Keratinocyte (primary cell): ENCODE measurements around the gene SPCS3. TPM values are rescaled to one million over a fixed set of nuclear protein-coding genes. Genes with fewer than 3 reads are reported as not detected.
A peak's percentile ranks its signal among the peaks of the same experiment; 100 is the strongest.

Experiments used
- DNase-seq: peaks from one replicate; pipeline ENCODE4 v3.0.0-alpha.2; 2011; ENCODE audit warnings: low read depth, missing footprints, low spot score
- FAIRE-seq: peaks from 2 replicates; lab custom pipeline; 2011; peaks lifted over from hg19 to GRCh38; lab: Jason Lieb, UNC
- H2AFZ ChIP-seq: 2 replicates; pipeline ENCODE4 v1.6.0; 2012; ENCODE audit warnings: low read length, control low read depth, inconsistent platforms; ENCODE audit not compliant: control insufficient read depth
- H3K27ac ChIP-seq: 2 replicates; pipeline ENCODE4 v1.5.1; 2011; ENCODE audit warnings: low read length; ENCODE audit not compliant: control insufficient read depth, insufficient read depth
- H3K27me3 ChIP-seq: 3 replicates; pipeline ENCODE4 v1.6.0; 2011; ENCODE audit warnings: low read length; ENCODE audit not compliant: control insufficient read depth, insufficient read depth; ENCODE audit errors: extremely low read depth
- H3K36me3 ChIP-seq, 2 experiments: 2 replicates in 1 of 2; 3 replicates in 1 of 2; pipeline ENCODE4 v1.5.1; 2011; ENCODE audit warnings: low read length in 2 of 2, mild to moderate bottlenecking in 1 of 2; ENCODE audit not compliant: control insufficient read depth in 2 of 2, insufficient read depth in 2 of 2; ENCODE audit errors: extremely low read depth in 1 of 2
- H3K4me1 ChIP-seq: 3 replicates; pipeline ENCODE4 v1.5.1; 2011; ENCODE audit warnings: low read length; ENCODE audit not compliant: control insufficient read depth, insufficient read depth; ENCODE audit errors: extremely low read depth
- H3K4me2 ChIP-seq: 3 replicates; pipeline ENCODE4 v1.6.0; 2011; ENCODE audit warnings: low read depth, low read length; ENCODE audit not compliant: control insufficient read depth, insufficient read depth; ENCODE audit errors: extremely low read depth
- H3K4me3 ChIP-seq, 3 experiments: fragments of 200-600 bp in 1 of 3; sonication (generic) in 1 of 3; 2 replicates in 2 of 3; 3 replicates in 1 of 3; pipeline ENCODE4 v1.5.1; 2011 to 2016; ENCODE audit warnings: low read length in 3 of 3, mild to moderate bottlenecking in 3 of 3, control low read depth in 2 of 3, inconsistent platforms in 1 of 3, low read depth in 1 of 3, mixed read lengths in 1 of 3, mixed run types in 1 of 3, moderate library complexity in 1 of 3; ENCODE audit not compliant: control insufficient read depth in 2 of 3, insufficient read depth in 2 of 3; ENCODE audit errors: extremely low read depth in 1 of 3
- H3K79me2 ChIP-seq: 2 replicates; pipeline ENCODE4 v1.6.0; 2012; ENCODE audit warnings: low read length; ENCODE audit not compliant: control insufficient read depth, insufficient read depth
- H3K9ac ChIP-seq: 3 replicates; pipeline ENCODE4 v1.6.0; 2011; ENCODE audit warnings: low read length; ENCODE audit not compliant: control insufficient read depth, insufficient read depth; ENCODE audit errors: extremely low read depth
- H3K9me1 ChIP-seq: 3 replicates; pipeline ENCODE4 v1.6.0; 2011; ENCODE audit warnings: low read length; ENCODE audit not compliant: control insufficient read depth, insufficient read depth; ENCODE audit errors: extremely low read depth
- H3K9me3 ChIP-seq: 2 replicates; pipeline ENCODE4 v1.5.1; 2012; ENCODE audit warnings: low read depth, low read length; ENCODE audit not compliant: control insufficient read depth
- H4K20me1 ChIP-seq: 3 replicates; pipeline ENCODE4 v1.6.0; 2011; ENCODE audit warnings: low read length; ENCODE audit not compliant: control insufficient read depth, insufficient read depth; ENCODE audit errors: extremely low read depth
- CTCF ChIP-seq, 3 experiments: IDR thresholded peaks in 1 of 3; conservative IDR thresholded peaks in 1 of 3; optimal IDR thresholded peaks in 1 of 3; 2 replicates in 2 of 3; 3 replicates in 1 of 3; pipeline versions ENCODE3 to v1.5.1; 2011; ENCODE audit warnings: low read length in 3 of 3, mild to moderate bottlenecking in 3 of 3, moderate library complexity in 2 of 3, control low read depth in 1 of 3, inconsistent platforms in 1 of 3; ENCODE audit not compliant: insufficient read depth in 2 of 3; ENCODE audit errors: extremely low read depth in 1 of 3
- EZH2 ChIP-seq: IDR thresholded peaks from one replicate; pipeline ENCODE4 v1.6.1; 2012; ENCODE audit warnings: inconsistent platforms, mild to moderate bottlenecking, low read length, moderate library complexity
- dilution Hi-C: fragments of 300-500 bp; cut with MboI; formaldehyde crosslinking; loops from one replicate; pipeline ENCODE4 v1.7.0; 2020; ENCODE audit warnings: low sequenced_read_pairs; ENCODE audit not compliant: extremely low pct_ligation_motif_present
- polyA plus RNA-seq, 5 experiments: library from polyadenylated mRNA; depleted of rRNA in 3 of 5; stranded (reverse) in 3 of 5; stranded (forward) in 1 of 5; unstranded in 1 of 5; fragments of >200 nt; gene quantifications; 1 replicate in 1 of 5; 2 replicates in 3 of 5; 3 replicates in 1 of 5; pipeline versions ENCODE4 v1.2.1 to v1.2.3, GENCODE V29; 2011 to 2012; ENCODE audit warnings: missing spikeins in 2 of 5, low read depth in 1 of 5, low replicate concordance in 1 of 5

Gene SPCS3
- polyA plus RNA-seq, 1 donor (not counting 4 experiments of a cell fraction or from before 2014, with no cell fraction given), result 59.3 TPM

- H3K27ac ChIP-seq, result peak overlapping the region; percentile 97
- peaks cover 8% of the 10 kb centered on the region for H3K4me1 ChIP-seq
- H3K4me2 ChIP-seq, result peak overlapping the region; percentile 99
- H3K27me3 ChIP-seq, result no peaks in the 10 kb centered on the region
- peak overlapping the region; percentile 93 to 98 (median 94) for H3K4me3 ChIP-seq
- dilution Hi-C loops, result no loop called here
- peak overlapping the region; percentile 91 for H2AFZ ChIP-seq
- H4K20me1 ChIP-seq, result no peaks in the 10 kb centered on the region
- H3K36me3 ChIP-seq, result no peaks in the 10 kb centered on the region
- FAIRE-seq (no peak), DNase-seq (no peak)
- no peaks in the 10 kb centered on the region for H3K9me1 ChIP-seq
- TF ChIP-seq CTCF (optimal IDR thresholded peaks at IDR 0.05 in 1 of 3, IDR thresholded peaks at IDR 0.05 in 1 of 3, conservative IDR thresholded peaks at IDR 0.05 in 1 of 3; ENCODE audit: extremely low read depth in 1 of 3, insufficient read depth in 2 of 3, low read length in 3 of 3), result no peak
- TF ChIP-seq EZH2, result no peak
- H3K9me3 ChIP-seq, result no peaks in the 10 kb centered on the region
- peaks cover 42% of the 10 kb centered on the region for H3K79me2 ChIP-seq
- peak overlapping the region; percentile 97 for H3K9ac ChIP-seq
These were observed 539 bp upstream of the SPCS3 start for GRCh38 chr4:176319151-176319703.

GRCh38 chr4:176320340-176320975 lies 692 bp downstream of the SPCS3 start:
- TF ChIP-seq CTCF (optimal IDR thresholded peaks at IDR 0.05 in 1 of 3, IDR thresholded peaks at IDR 0.05 in 1 of 3, conservative IDR thresholded peaks at IDR 0.05 in 1 of 3; ENCODE audit: extremely low read depth in 1 of 3, insufficient read depth in 2 of 3, low read length in 3 of 3) (no peak), EZH2 (no peak)
- peaks cover 54% of the 10 kb centered on the region for H3K79me2 ChIP-seq

More at GRCh38 chr4:176320340-176320975, 692 bp downstream of the SPCS3 start:
- peak overlapping the region; percentile 89 for H3K4me2 ChIP-seq
- H3K9ac ChIP-seq, result peak overlapping the region; percentile 97
- FAIRE-seq, result peak; percentile 78
- H3K9me3 ChIP-seq, result no peaks in the 10 kb centered on the region
- no peaks in the 10 kb centered on the region for H4K20me1 ChIP-seq
- peak overlapping the region; percentile 97 for H3K27ac ChIP-seq
- peak overlapping the region; percentile 89 for H2AFZ ChIP-seq
- H3K4me3 ChIP-seq, result peak overlapping the region; percentile 93 to 98 (median 94)
- no peak for DNase-seq
- no peaks in the 10 kb centered on the region for H3K36me3 ChIP-seq
- H3K27me3 ChIP-seq, result no peaks in the 10 kb centered on the region
- dilution Hi-C loops, result no loop called here
- no peaks in the 10 kb centered on the region for H3K9me1 ChIP-seq
- H3K4me1 ChIP-seq, result peaks cover 8% of the 10 kb centered on the region
